Suprapubic skin (tissue), 4 donors: Measurements from ENCODE around the gene CNTN4. TPM values are rescaled to one million over a fixed set of nuclear protein-coding genes. Genes with fewer than 3 reads are reported as not detected.

Experiments used
- DNase-seq, 2 donors: peaks; one replicate each; pipeline ENCODE4 v3.0.0-alpha.2; 2019; ENCODE audit warnings: low spot score in 2 of 2
- H3K27ac ChIP-seq: fragments of 200-600 bp; sonication (generic); one replicate; pipeline ENCODE4 v1.5.1; 2019
- H3K27me3 ChIP-seq: fragments of 200-600 bp; sonication (generic); one replicate; pipeline ENCODE4 v1.5.1; 2019
- H3K36me3 ChIP-seq: fragments of 200-600 bp; sonication (generic); one replicate; pipeline ENCODE4 v1.5.1; 2019
- H3K4me1 ChIP-seq: fragments of 200-600 bp; sonication (generic); one replicate; pipeline ENCODE4 v1.5.1; 2019
- H3K4me3 ChIP-seq: fragments of 200-600 bp; sonication (generic); one replicate; pipeline ENCODE4 v1.5.1; 2019; ENCODE audit warnings: mild to moderate bottlenecking
- H3K9me3 ChIP-seq: fragments of 200-600 bp; sonication (generic); one replicate; pipeline ENCODE4 v1.5.1; 2019
- CTCF ChIP-seq, 2 donors: fragments of 200-600 bp in 1 of 2; fragments of 450-650 bp in 1 of 2; sonication (generic) in 1 of 2; IDR thresholded peaks; one replicate each; pipeline ENCODE4 v1.5.1; 2016 to 2019; ENCODE audit warnings: antibody characterized with exemption in 2 of 2, mild to moderate bottlenecking in 1 of 2, moderate library complexity in 1 of 2
- EP300 ChIP-seq: sonication (generic); formaldehyde crosslinking; IDR thresholded peaks from one replicate; pipeline ENCODE4 v1.6.1; 2017; ENCODE audit warnings: antibody characterized with exemption
- POLR2A ChIP-seq, 2 donors: fragments of 450-650 bp; IDR thresholded peaks; one replicate each; pipeline ENCODE4 v1.6.1; 2017; ENCODE audit warnings: antibody characterized with exemption in 2 of 2, mild to moderate bottlenecking in 2 of 2, moderate library complexity in 2 of 2
- POLR2AphosphoS5 ChIP-seq, 3 donors: sonication (generic); formaldehyde crosslinking; IDR thresholded peaks; one replicate each; pipeline ENCODE4 v1.6.1; 2017; ENCODE audit warnings: antibody characterized with exemption in 3 of 3
- WGBS: methylation state at CpG from one replicate; pipeline ENCODE4 v1.1.5; 2018; 5-methylcytosine and 5-hydroxymethylcytosine counted together
- total RNA-seq, 4 donors: library from RNA; depleted of rRNA; stranded (reverse); fragments of >200 nt; gene quantifications; one replicate each; pipeline ENCODE4 v1.1.0, GENCODE V29; 2016

Gene CNTN4
- total RNA-seq, 4 donors from 2014 or later: 0.60 to 8.1 (median 7.5) TPM

- H3K4me1 ChIP-seq: no peaks in the 10 kb centered on the region
- no peak for TF ChIP-seq POLR2A (IDR thresholded peaks at IDR 0.05)
- no peak for TF ChIP-seq CTCF (IDR thresholded peaks at IDR 0.05)
- no peak for TF ChIP-seq EP300
- no peak for TF ChIP-seq POLR2AphosphoS5 (IDR thresholded peaks at IDR 0.05)
- no peak for DNase-seq
- H3K27ac ChIP-seq: no peak overlapping the region
- no peaks in the 10 kb centered on the region for H3K36me3 ChIP-seq
- H3K27me3 ChIP-seq: no peaks in the 10 kb centered on the region
- no peak overlapping the region for H3K4me3 ChIP-seq
- 87% methylated on average over 2 of the region's 2 CpGs for WGBS
- no peaks in the 10 kb centered on the region for H3K9me3 ChIP-seq
Observed at GRCh38 chr3:2879023-2879422, 780.4 kb downstream of the CNTN4 start.

DNA sequence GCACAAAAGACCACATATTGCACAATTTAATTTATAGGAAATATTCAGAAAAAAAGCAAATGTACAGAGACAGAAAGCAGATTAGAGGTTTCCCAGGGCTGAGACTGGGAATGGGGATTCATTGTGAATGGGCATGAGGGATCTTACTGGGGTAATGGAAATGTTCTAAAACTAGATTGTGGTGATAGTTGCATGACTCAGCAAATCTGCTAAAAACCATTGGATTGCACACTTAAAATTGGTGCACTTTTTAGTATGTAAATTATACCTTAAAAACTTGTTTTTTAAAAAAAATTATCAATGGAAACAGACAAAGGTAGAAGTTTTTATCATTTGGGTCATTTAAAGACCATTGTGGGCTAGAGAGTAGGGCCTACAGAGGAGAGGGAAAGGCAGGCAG, 780.9 kb downstream of the CNTN4 start:
- H3K9me3 ChIP-seq: no peaks in the 10 kb centered on the region
- H3K27ac ChIP-seq: no peak overlapping the region
- no peak for TF ChIP-seq CTCF (IDR thresholded peaks at IDR 0.05)
- no peak for TF ChIP-seq POLR2AphosphoS5 (IDR thresholded peaks at IDR 0.05)
- TF ChIP-seq EP300: no peak
- TF ChIP-seq POLR2A (IDR thresholded peaks at IDR 0.05): no peak
- no peaks in the 10 kb centered on the region for H3K36me3 ChIP-seq
- H3K4me1 ChIP-seq: no peaks in the 10 kb centered on the region
- H3K4me3 ChIP-seq: no peak overlapping the region
- H3K27me3 ChIP-seq: no peaks in the 10 kb centered on the region
- DNase-seq: no peak

- Histone ChIP-seq H3K4me3 (no peak overlapping the region), H3K27ac (no peak overlapping the region), H3K9me3 (no peaks in the 10 kb centered on the region), H3K36me3 (no peaks in the 10 kb centered on the region), H3K4me1 (no peaks in the 10 kb centered on the region), H3K27me3 (no peaks in the 10 kb centered on the region)
- no peak for TF ChIP-seq EP300
- TF ChIP-seq POLR2A (IDR thresholded peaks at IDR 0.05): no peak
- TF ChIP-seq POLR2AphosphoS5 (IDR thresholded peaks at IDR 0.05): no peak
- TF ChIP-seq CTCF (IDR thresholded peaks at IDR 0.05): no peak
- WGBS: 85% methylated on average over 7 of the region's 7 CpGs
- DNase-seq: no peak
Observed at GRCh38 chr3:2880218-2880756, 781.6 kb downstream of the CNTN4 start.

DNA sequence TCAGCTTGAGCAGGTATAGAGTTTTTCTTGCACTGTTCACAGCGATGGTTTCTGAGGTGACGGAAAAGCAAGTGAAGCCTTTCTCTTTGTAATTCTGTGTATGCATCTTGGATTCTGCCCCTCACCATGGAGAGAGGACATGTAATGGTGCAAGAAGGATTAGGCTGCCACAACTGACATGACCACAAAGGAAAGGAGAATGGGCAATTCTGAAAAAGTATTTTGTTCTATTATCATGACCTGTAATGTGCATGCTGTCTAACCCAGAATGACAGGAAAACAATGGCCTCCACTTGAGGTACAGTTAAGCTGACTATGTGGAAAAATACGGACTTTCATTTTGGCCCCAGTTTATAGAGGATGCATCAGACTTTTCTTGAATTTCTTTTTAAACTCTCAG, 784.6 kb downstream of the CNTN4 start:
- WGBS: 91% methylated on average over 3 of the region's 3 CpGs
- Histone ChIP-seq H3K4me1 (no peaks in the 10 kb centered on the region), H3K4me3 (no peak overlapping the region), H3K9me3 (no peaks in the 10 kb centered on the region), H3K36me3 (no peaks in the 10 kb centered on the region), H3K27me3 (no peaks in the 10 kb centered on the region), H3K27ac (no peak overlapping the region)
- no peak for DNase-seq
- TF ChIP-seq CTCF (IDR thresholded peaks at IDR 0.05): no peak
- TF ChIP-seq POLR2AphosphoS5 (IDR thresholded peaks at IDR 0.05): no peak
- no peak for TF ChIP-seq POLR2A (IDR thresholded peaks at IDR 0.05)
- TF ChIP-seq EP300: no peak

- Histone ChIP-seq H3K4me1 (no peaks in the 10 kb centered on the region), H3K27ac (no peak overlapping the region), H3K36me3 (no peaks in the 10 kb centered on the region), H3K4me3 (no peak overlapping the region), H3K27me3 (no peaks in the 10 kb centered on the region), H3K9me3 (no peaks in the 10 kb centered on the region)
- TF ChIP-seq EP300 (no peak), POLR2A (IDR thresholded peaks at IDR 0.05) (no peak)
- 86% methylated on average over 2 of the region's 2 CpGs for WGBS
- no peak for DNase-seq
Observed at GRCh38 chr3:2888592-2888991, 789.9 kb downstream of the CNTN4 start.

GRCh38 chr3:2889736-2890135, 791.1 kb downstream of the CNTN4 start:
- no peaks in the 10 kb centered on the region for H3K36me3 ChIP-seq
- no peaks in the 10 kb centered on the region for H3K27me3 ChIP-seq
- TF ChIP-seq POLR2A (IDR thresholded peaks at IDR 0.05) (no peak), POLR2AphosphoS5 (IDR thresholded peaks at IDR 0.05) (no peak), EP300 (no peak), CTCF (IDR thresholded peaks at IDR 0.05) (no peak)
- WGBS: 65% methylated on average over 2 of the region's 2 CpGs
- no peak overlapping the region for H3K4me3 ChIP-seq
- H3K9me3 ChIP-seq: no peaks in the 10 kb centered on the region
- H3K27ac ChIP-seq: no peak overlapping the region
- no peaks in the 10 kb centered on the region for H3K4me1 ChIP-seq
- no peak for DNase-seq
